Sigmoid colon (tissue), 7 donors: ENCODE results near the gene SPTBN2. TPM values are rescaled to one million over a fixed set of nuclear protein-coding genes. Genes with fewer than 3 reads are reported as not detected.

Experiments used
- DNase-seq: peaks from one replicate; pipeline ENCODE4 v3.0.0-alpha.2; 2019
- H3K27ac ChIP-seq, 4 donors: fragments of 200-600 bp; sonication (generic); one replicate each; pipeline ENCODE4 v1.5.1; 2016 to 2019; ENCODE audit warnings: mild to moderate bottlenecking in 1 of 4
- H3K27me3 ChIP-seq, 3 donors: fragments of 200-600 bp; sonication (generic); one replicate each; pipeline ENCODE4 v1.5.1; 2019; ENCODE audit warnings: mild to moderate bottlenecking in 1 of 3
- H3K36me3 ChIP-seq, 4 donors: fragments of 200-600 bp; sonication (generic); one replicate each; pipeline ENCODE4 v1.5.1; 2016 to 2019
- H3K4me1 ChIP-seq, 4 donors: fragments of 200-600 bp; sonication (generic); one replicate each; pipeline ENCODE4 v1.5.1; 2017 to 2019
- H3K4me3 ChIP-seq, 4 donors: fragments of 200-600 bp; sonication (generic); one replicate each; pipeline ENCODE4 v1.5.1; 2017 to 2019; ENCODE audit warnings: mild to moderate bottlenecking in 2 of 4, moderate library complexity in 1 of 4
- H3K9me3 ChIP-seq, 4 donors: fragments of 200-600 bp in 3 of 4; sonication (generic) in 3 of 4; one replicate each; pipeline versions ENCODE4 v1.5.1 to v1.6.1; 2013 to 2019
- EP300 ChIP-seq, 4 donors: sonication (generic); formaldehyde crosslinking; IDR thresholded peaks; one replicate each; pipeline ENCODE4 v1.6.1; 2017; ENCODE audit warnings: antibody characterized with exemption in 4 of 4
- POLR2A ChIP-seq, 2 donors: fragments of 450-650 bp; IDR thresholded peaks; one replicate each; pipeline ENCODE4 v1.6.1; 2016; ENCODE audit warnings: antibody characterized with exemption in 2 of 2, mild to moderate bottlenecking in 2 of 2, moderate library complexity in 2 of 2
- POLR2AphosphoS5 ChIP-seq, 4 donors: sonication (generic); formaldehyde crosslinking; IDR thresholded peaks; one replicate each; pipeline ENCODE4 v1.6.1; 2017; ENCODE audit warnings: antibody characterized with exemption in 4 of 4
- WGBS, 2 donors: extraction: QIAGEN DNeasy Blood & Tissue Kit; methylation state at CpG; one replicate each; pipeline ENCODE4 v1.1.7; 2013; 5-methylcytosine and 5-hydroxymethylcytosine counted together
- intact Hi-C: fragments of 100-400 bp; cut with DNase I; formaldehyde crosslinking; loops from one replicate; pipeline ENCODE4 v1.15.1; 2023
- polyA plus RNA-seq, 3 donors: library from polyadenylated mRNA; stranded (reverse); fragments of 200-250 nt; gene quantifications; one replicate each; pipeline ENCODE4 v1.2.3, GENCODE V29; 2013
- total RNA-seq, 4 donors: library from RNA; depleted of rRNA; stranded (reverse); fragments of >200 nt; gene quantifications; one replicate each; pipeline ENCODE4 v1.1.0, GENCODE V29; 2016
- TF ChIP-seq, protein P1 (sequence below), 4 experiments: fragments of 450-650 bp in 3 of 4; fragments of 200-600 bp in 1 of 4; IDR thresholded peaks; one replicate each; pipeline ENCODE4 v1.5.1; 2016 to 2019; ENCODE audit warnings: antibody characterized with exemption in 4 of 4, mild to moderate bottlenecking in 3 of 4, moderate library complexity in 2 of 4
- donor health status: healthy with polysubstance abuse.
- donor health status: Bipolar disorder and iron deficiency.
- donor health status: healthy.

The SPTBN2 gene
- total and polyA plus RNA-seq, 7 donors = 0.33 to 5.7 (median 4.2) TPM

DNA sequence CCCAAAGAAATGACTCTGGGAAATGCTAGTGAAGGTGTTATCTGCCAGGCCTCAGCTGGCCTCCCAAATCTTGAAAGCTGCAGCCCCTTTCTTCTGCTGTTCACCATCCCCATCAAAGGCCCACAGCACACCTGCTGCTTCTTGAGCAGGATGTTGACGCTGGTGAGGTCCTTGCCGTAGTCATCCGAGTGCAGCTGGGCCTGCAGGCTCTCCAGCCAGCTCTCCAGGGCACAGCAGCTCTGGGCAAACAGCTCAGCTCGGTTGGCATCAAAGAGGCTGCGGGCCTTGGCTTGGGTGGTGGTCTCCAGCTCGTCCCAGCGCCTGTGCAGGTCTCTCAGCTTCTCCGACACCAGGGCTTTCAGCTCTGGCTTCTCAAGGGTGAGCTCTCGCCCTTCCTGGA is 32.9 kb downstream of the SPTBN2 start:
- TF ChIP-seq POLR2AphosphoS5 (IDR thresholded peaks at IDR 0.05) = no peak
- H3K4me3 ChIP-seq = no peak overlapping the region
- no peaks in the 10 kb centered on the region for H3K36me3 ChIP-seq
- DNase-seq = no peak
- no peaks in the 10 kb centered on the region for H3K27me3 ChIP-seq
- no peak overlapping the region for H3K27ac ChIP-seq
- H3K4me1 ChIP-seq = no peaks in the 10 kb centered on the region
- WGBS, 2 donors = 88 to 93% methylated on average over 9 of the region's 9 CpGs
- H3K9me3 ChIP-seq = peaks cover 0 to 2% (median 0%) of the 10 kb centered on the region in 4 donors
- intact Hi-C loops = no loop called here

DNA sequence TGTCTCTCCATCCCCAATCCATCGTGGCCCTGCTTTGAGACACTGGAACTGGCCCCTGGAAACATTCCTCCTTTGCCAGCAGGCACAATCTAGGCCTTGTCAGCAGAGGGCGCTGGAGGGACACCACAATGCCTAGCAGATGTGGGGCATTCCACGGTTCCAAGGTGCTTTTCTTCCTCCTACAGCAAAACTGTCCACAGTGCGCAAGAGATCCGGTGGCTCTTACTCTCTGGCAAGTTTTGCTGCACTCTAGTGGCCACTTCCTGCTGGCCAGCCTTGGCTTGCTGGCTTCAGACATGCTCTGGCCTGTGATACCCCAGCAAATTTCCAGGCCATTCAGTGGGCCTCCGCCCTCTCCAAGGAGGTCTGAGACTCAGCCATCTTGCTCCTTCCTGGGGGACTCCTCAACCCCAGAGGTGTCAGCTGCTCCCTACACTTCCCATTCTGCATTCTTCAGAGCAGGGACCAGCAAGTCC is 34.2 kb downstream of the SPTBN2 start:
- H3K27ac ChIP-seq = no peak overlapping the region
- no peaks in the 10 kb centered on the region for H3K36me3 ChIP-seq
- no peaks in the 10 kb centered on the region for H3K4me1 ChIP-seq
- intact Hi-C loops = loop anchor here (1.0 kb wide), 2 partner anchors 140 to 189 kb away; no protein-coding TSS in a partner anchor
- TF ChIP-seq POLR2AphosphoS5 (IDR thresholded peaks at IDR 0.05) (peak in 3 of 4 donors; percentile 20 to 35 (median 30)), EP300 (IDR thresholded peaks at IDR 0.05) (no peak)
- TF ChIP-seq, protein P1, sequence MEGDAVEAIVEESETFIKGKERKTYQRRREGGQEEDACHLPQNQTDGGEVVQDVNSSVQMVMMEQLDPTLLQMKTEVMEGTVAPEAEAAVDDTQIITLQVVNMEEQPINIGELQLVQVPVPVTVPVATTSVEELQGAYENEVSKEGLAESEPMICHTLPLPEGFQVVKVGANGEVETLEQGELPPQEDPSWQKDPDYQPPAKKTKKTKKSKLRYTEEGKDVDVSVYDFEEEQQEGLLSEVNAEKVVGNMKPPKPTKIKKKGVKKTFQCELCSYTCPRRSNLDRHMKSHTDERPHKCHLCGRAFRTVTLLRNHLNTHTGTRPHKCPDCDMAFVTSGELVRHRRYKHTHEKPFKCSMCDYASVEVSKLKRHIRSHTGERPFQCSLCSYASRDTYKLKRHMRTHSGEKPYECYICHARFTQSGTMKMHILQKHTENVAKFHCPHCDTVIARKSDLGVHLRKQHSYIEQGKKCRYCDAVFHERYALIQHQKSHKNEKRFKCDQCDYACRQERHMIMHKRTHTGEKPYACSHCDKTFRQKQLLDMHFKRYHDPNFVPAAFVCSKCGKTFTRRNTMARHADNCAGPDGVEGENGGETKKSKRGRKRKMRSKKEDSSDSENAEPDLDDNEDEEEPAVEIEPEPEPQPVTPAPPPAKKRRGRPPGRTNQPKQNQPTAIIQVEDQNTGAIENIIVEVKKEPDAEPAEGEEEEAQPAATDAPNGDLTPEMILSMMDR (IDR thresholded peaks at IDR 0.05) = peak; percentile 86 to 96 (median 93)
- peak; percentile 93 for DNase-seq
- no peak overlapping the region for H3K4me3 ChIP-seq
- 16 to 22% methylated on average over 6 of the region's 6 CpGs for WGBS, 2 donors
- H3K9me3 ChIP-seq = peaks cover 0 to 1% (median 0%) of the 10 kb centered on the region in 4 donors
- H3K27me3 ChIP-seq = no peaks in the 10 kb centered on the region

DNA sequence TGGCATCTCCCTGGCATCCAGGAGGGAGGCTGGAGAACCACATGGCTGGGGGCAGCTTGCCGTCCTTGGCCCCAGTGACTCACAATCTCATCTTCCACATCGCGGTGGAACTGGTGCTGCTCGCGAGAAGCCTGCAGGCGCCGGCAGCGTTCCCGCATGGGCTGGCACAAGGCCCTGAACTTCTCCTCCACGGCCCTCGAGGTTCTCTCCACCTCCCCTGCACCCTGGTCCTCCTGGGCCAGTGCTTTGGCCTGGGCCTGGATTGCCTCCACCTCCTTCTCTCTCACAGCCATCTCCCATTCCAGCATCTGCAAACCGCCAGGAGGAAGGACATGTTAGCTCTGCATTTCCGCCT is 35.0 kb downstream of the SPTBN2 start:
- WGBS, 2 donors = 94 to 95% methylated on average over 13 of the region's 13 CpGs
- TF ChIP-seq, protein P1 (IDR thresholded peaks at IDR 0.05) = no peak
- TF ChIP-seq EP300 (IDR thresholded peaks at IDR 0.05) = no peak
- no peak for TF ChIP-seq POLR2AphosphoS5 (IDR thresholded peaks at IDR 0.05)
- no peak for TF ChIP-seq POLR2A (IDR thresholded peaks at IDR 0.05)
- Histone ChIP-seq H3K27me3 (no peaks in the 10 kb centered on the region), H3K9me3 (no peaks in the 10 kb centered on the region), H3K27ac (no peak overlapping the region), H3K4me3 (no peak overlapping the region), H3K4me1 (no peaks in the 10 kb centered on the region), H3K36me3 (no peaks in the 10 kb centered on the region)
- DNase-seq = no peak
- intact Hi-C loops = loop anchor here (1.0 kb wide), 2 partner anchors 140 to 189 kb away; no protein-coding TSS in a partner anchor

DNA sequence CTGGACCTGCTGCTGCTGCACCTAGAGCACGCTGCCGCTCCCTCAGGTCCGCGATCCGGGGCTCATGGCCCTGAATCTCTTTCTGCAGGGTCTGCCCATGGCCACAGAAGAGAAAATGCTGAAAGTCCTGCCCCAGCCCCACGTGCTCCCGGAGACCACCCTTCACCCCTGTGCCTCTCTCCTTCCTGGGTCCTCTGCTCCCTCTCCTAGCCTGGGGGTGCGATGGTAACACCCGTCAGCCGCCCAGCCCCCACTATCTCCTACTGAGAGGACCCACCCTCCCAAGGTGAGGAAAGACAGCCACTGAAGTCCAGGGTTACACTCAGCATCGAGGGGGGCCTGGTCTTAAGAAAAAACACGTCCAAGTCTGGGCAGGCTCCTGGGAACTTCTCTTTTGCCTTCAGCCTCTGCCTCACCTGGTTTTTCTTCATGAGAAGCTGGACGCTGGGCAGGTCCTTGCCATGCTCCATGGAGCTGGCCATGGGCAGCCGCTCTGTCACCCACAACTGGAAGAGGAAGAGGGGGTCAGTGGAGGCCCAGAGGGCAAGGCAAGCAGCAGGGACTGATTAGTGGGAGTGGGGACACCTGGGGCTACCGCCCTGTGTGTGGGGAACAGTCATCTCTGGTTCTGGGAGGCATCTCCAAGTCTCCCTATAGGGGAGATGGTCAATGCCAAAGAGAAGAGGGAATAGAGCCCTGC is 35.5 kb downstream of the SPTBN2 start:
- no peak for TF ChIP-seq EP300 (IDR thresholded peaks at IDR 0.05)
- no peak for TF ChIP-seq POLR2AphosphoS5 (IDR thresholded peaks at IDR 0.05)
- TF ChIP-seq POLR2A (IDR thresholded peaks at IDR 0.05) = no peak
- TF ChIP-seq, protein P1 (IDR thresholded peaks at IDR 0.05) = no peak
- Histone ChIP-seq H3K4me1 (no peaks in the 10 kb centered on the region), H3K4me3 (no peak overlapping the region), H3K9me3 (no peaks in the 10 kb centered on the region), H3K27ac (no peak overlapping the region), H3K36me3 (no peaks in the 10 kb centered on the region), H3K27me3 (no peaks in the 10 kb centered on the region)
- intact Hi-C loops = loop anchor here (1.0 kb wide), 2 partner anchors 141 to 190 kb away; no protein-coding TSS in a partner anchor
- 94% methylated on average over 15 of the region's 15 CpGs for WGBS, 2 donors
- no peak for DNase-seq

DNA sequence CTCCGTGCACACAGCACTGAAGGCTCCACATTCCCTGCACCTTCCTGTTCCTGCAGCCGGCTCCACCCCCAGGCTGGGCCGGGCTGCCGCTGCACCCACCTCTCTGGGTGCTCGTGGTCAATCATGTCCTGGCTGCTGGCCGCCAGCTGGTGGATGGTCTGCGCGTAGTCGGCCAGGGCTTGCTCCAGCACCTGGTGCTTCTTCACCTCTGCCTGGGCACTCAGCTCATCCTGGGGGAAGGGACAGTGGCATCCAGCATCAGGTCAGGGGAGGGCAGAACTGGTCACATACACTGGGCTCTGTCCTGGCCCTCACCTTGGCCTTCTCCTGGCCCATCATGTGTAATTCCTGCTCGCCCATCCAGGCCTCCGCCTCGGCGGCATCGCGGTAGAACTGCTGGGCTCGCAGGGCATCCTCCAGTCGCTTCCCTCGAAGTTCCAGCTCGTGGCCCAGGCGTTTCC is 36.1 kb downstream of the SPTBN2 start:
- intact Hi-C loops = no loop called here
- H3K27me3 ChIP-seq = no peaks in the 10 kb centered on the region
- 92% methylated on average over 20 of the region's 20 CpGs for WGBS, 2 donors
- TF ChIP-seq, protein P1 (IDR thresholded peaks at IDR 0.05) = no peak
- TF ChIP-seq EP300 (IDR thresholded peaks at IDR 0.05) (no peak), POLR2AphosphoS5 (IDR thresholded peaks at IDR 0.05) (no peak), POLR2A (IDR thresholded peaks at IDR 0.05) (no peak)
- no peak for DNase-seq
- no peak overlapping the region for H3K27ac ChIP-seq
- H3K4me3 ChIP-seq = no peak overlapping the region
- no peaks in the 10 kb centered on the region for H3K9me3 ChIP-seq
- H3K36me3 ChIP-seq = no peaks in the 10 kb centered on the region
- no peaks in the 10 kb centered on the region for H3K4me1 ChIP-seq
